ENCODE data around the gene HOXA11. TPM values are rescaled to one million over a fixed set of nuclear protein-coding genes. Genes with fewer than 3 reads are reported as not detected.

HOXA11 gene
- total RNA-seq, 1 donor from 2014 or later = not detected

- Mint-ChIP-seq H3K27ac (ENCODE audit: unreplicated experiment) (no peak overlapping the region), H3K4me3 (ENCODE audit: unreplicated experiment) (peak overlapping the region; percentile 73), H3K27me3 (ENCODE audit: unreplicated experiment) (peaks cover 97% of the 10 kb centered on the region), H3K9me3 (ENCODE audit: unreplicated experiment) (no peaks in the 10 kb centered on the region), H3K36me3 (ENCODE audit: unreplicated experiment) (peaks cover 7% of the 10 kb centered on the region), H3K4me1 (ENCODE audit: unreplicated experiment) (peaks cover 32% of the 10 kb centered on the region)
- TF ChIP-seq CTCF (IDR thresholded peaks at IDR 0.05) = no peak
- no peak for DNase-seq (ENCODE audit: extremely low spot score, unreplicated experiment)
These were observed 20.6 kb upstream of the HOXA11 start for GRCh38 chr7:27205325-27206280.

- peaks cover 36% of the 10 kb centered on the region for H3K4me1 Mint-ChIP-seq (ENCODE audit: unreplicated experiment)
- peaks cover 94% of the 10 kb centered on the region for H3K27me3 Mint-ChIP-seq (ENCODE audit: unreplicated experiment)
- no peaks in the 10 kb centered on the region for H3K9me3 Mint-ChIP-seq (ENCODE audit: unreplicated experiment)
- peak overlapping the region; percentile 73 for H3K4me3 Mint-ChIP-seq (ENCODE audit: unreplicated experiment)
- no peak overlapping the region for H3K27ac Mint-ChIP-seq (ENCODE audit: unreplicated experiment)
- no peak for TF ChIP-seq CTCF (IDR thresholded peaks at IDR 0.05)
- DNase-seq (ENCODE audit: extremely low spot score, unreplicated experiment) = no peak
- H3K36me3 Mint-ChIP-seq (ENCODE audit: unreplicated experiment) = peaks cover 7% of the 10 kb centered on the region
These were observed 19.9 kb upstream of the HOXA11 start for GRCh38 chr7:27204851-27205322.

GRCh38 chr7:27203964-27204594 lies 19.0 kb upstream of the HOXA11 start:
- TF ChIP-seq CTCF (IDR thresholded peaks at IDR 0.05) = no peak
- H3K9me3 Mint-ChIP-seq (ENCODE audit: unreplicated experiment) = no peaks in the 10 kb centered on the region
- peaks cover 7% of the 10 kb centered on the region for H3K36me3 Mint-ChIP-seq (ENCODE audit: unreplicated experiment)
- H3K27me3 Mint-ChIP-seq (ENCODE audit: unreplicated experiment) = peaks cover 90% of the 10 kb centered on the region
- peaks cover 38% of the 10 kb centered on the region for H3K4me1 Mint-ChIP-seq (ENCODE audit: unreplicated experiment)
- DNase-seq (ENCODE audit: extremely low spot score, unreplicated experiment) = no peak
- H3K27ac Mint-ChIP-seq (ENCODE audit: unreplicated experiment) = no peak overlapping the region
- H3K4me3 Mint-ChIP-seq (ENCODE audit: unreplicated experiment) = peak overlapping the region; percentile 3

- no peaks in the 10 kb centered on the region for H3K9me3 Mint-ChIP-seq (ENCODE audit: unreplicated experiment)
- no peak for TF ChIP-seq CTCF (IDR thresholded peaks at IDR 0.05)
- peaks cover 7% of the 10 kb centered on the region for H3K36me3 Mint-ChIP-seq (ENCODE audit: unreplicated experiment)
- no peak for DNase-seq (ENCODE audit: extremely low spot score, unreplicated experiment)
- no peak overlapping the region for H3K27ac Mint-ChIP-seq (ENCODE audit: unreplicated experiment)
- H3K4me1 Mint-ChIP-seq (ENCODE audit: unreplicated experiment) = peaks cover 41% of the 10 kb centered on the region
- peaks cover 89% of the 10 kb centered on the region for H3K27me3 Mint-ChIP-seq (ENCODE audit: unreplicated experiment)
- no peak overlapping the region for H3K4me3 Mint-ChIP-seq (ENCODE audit: unreplicated experiment)
These were observed 18.4 kb upstream of the HOXA11 start for GRCh38 chr7:27203365-27203953.

- Mint-ChIP-seq H3K4me3 (ENCODE audit: unreplicated experiment) (no peak overlapping the region), H3K36me3 (ENCODE audit: unreplicated experiment) (peaks cover 7% of the 10 kb centered on the region), H3K9me3 (ENCODE audit: unreplicated experiment) (no peaks in the 10 kb centered on the region), H3K27me3 (ENCODE audit: unreplicated experiment) (peaks cover 89% of the 10 kb centered on the region), H3K4me1 (ENCODE audit: unreplicated experiment) (peaks cover 46% of the 10 kb centered on the region), H3K27ac (ENCODE audit: unreplicated experiment) (no peak overlapping the region)
- no peak for TF ChIP-seq CTCF (IDR thresholded peaks at IDR 0.05)
- DNase-seq (ENCODE audit: extremely low spot score, unreplicated experiment) = no peak
These were observed 17.8 kb upstream of the HOXA11 start for GRCh38 chr7:27202862-27203134.
